Smooth muscle cell (in vitro differentiated cells): Measurements from ENCODE around the gene EFCAB8. TPM values are rescaled to one million over a fixed set of nuclear protein-coding genes. Genes with fewer than 3 reads are reported as not detected.

ENCODE experiments used
- DNase-seq: peaks from one replicate; lab custom pipeline; 2025; ENCODE audit not compliant: unreplicated experiment; lab: John Stamatoyannopoulos, UW
- H2AFZ ChIP-seq: fragments of 200-600 bp; sonication (generic); 2 replicates; pipeline ENCODE4 v1.6.0; 2016; ENCODE audit warnings: antibody characterized with exemption, low read depth, mild to moderate bottlenecking
- H3F3A ChIP-seq: fragments of 200-600 bp; sonication (generic); 2 replicates; pipeline ENCODE4 v1.6.0; 2017; ENCODE audit warnings: antibody characterized with exemption, low read depth
- H3K27ac ChIP-seq: fragments of 200-600 bp; sonication (generic); 2 replicates; pipeline ENCODE4 v1.5.1; 2016; ENCODE audit warnings: low read depth, mild to moderate bottlenecking
- H3K27me3 ChIP-seq: fragments of 200-600 bp; sonication (generic); 2 replicates; pipeline ENCODE4 v1.6.1; 2016; ENCODE audit warnings: low read depth, mild to moderate bottlenecking
- H3K36me3 ChIP-seq: fragments of 200-600 bp; sonication (generic); 2 replicates; pipeline ENCODE4 v1.5.1; 2016; ENCODE audit warnings: low read depth
- H3K4me1 ChIP-seq: fragments of 200-600 bp; sonication (generic); 2 replicates; pipeline ENCODE4 v1.5.1; 2016; ENCODE audit warnings: low read depth
- H3K4me2 ChIP-seq: fragments of 200-600 bp; sonication (generic); 2 replicates; pipeline ENCODE4 v1.6.0; 2016; ENCODE audit warnings: mild to moderate bottlenecking
- H3K4me3 ChIP-seq: fragments of 200-600 bp; sonication (generic); 2 replicates; pipeline ENCODE4 v1.5.1; 2016; ENCODE audit warnings: mild to moderate bottlenecking
- H3K79me2 ChIP-seq: fragments of 200-600 bp; sonication (generic); 2 replicates; pipeline ENCODE4 v1.6.0; 2016; ENCODE audit warnings: low read depth, mild to moderate bottlenecking
- H3K9ac ChIP-seq: fragments of 200-600 bp; sonication (generic); 2 replicates; pipeline ENCODE4 v1.6.0; 2016; ENCODE audit warnings: low read depth
- H3K9me3 ChIP-seq: fragments of 200-600 bp; sonication (generic); replicated peaks from 2 replicates; pipeline ENCODE4 v1.5.1; 2016; ENCODE audit warnings: low read depth
- H4K20me1 ChIP-seq: fragments of 200-600 bp; sonication (generic); 2 replicates; pipeline ENCODE4 v1.6.0; 2016; ENCODE audit warnings: low read depth
- WGBS: methylation state at CpG from one replicate; pipeline ENCODE4 v1.1.7; 2016; ENCODE audit warnings: low lambda C conversion rate; 5-methylcytosine and 5-hydroxymethylcytosine counted together
- polyA plus RNA-seq: library from polyadenylated mRNA; unstranded; fragments of >200 nt; fragmentation: Nextera tagmentation; extraction: Ambion mirVana; gene quantifications from 2 replicates; pipeline ENCODE4 v1.2.1, GENCODE V29; 2016
- total RNA-seq: library from RNA; depleted of rRNA; stranded (reverse); fragments of >200 nt; gene quantifications from 2 replicates; pipeline ENCODE4 v1.2.3, GENCODE V29; 2014
- TF ChIP-seq, protein P1 (sequence below): fragments of 200-600 bp; sonication (generic); IDR thresholded peaks from 2 replicates; pipeline ENCODE4 v1.5.1; 2017; ENCODE audit warnings: borderline replicate concordance, mild to moderate bottlenecking, antibody characterized with exemption; ENCODE audit not compliant: insufficient read depth, poor library complexity, severe bottlenecking

Gene EFCAB8
- total and polyA plus RNA-seq, 2 experiments from 2014 or later, result 0.25 to 1.7 TPM

GRCh38 chr20:32891926-32892660 lies 33.4 kb downstream of the EFCAB8 start:
- Histone ChIP-seq H3K4me2 (no peak overlapping the region), H4K20me1 (no peaks in the 10 kb centered on the region), H3K9ac (no peak overlapping the region), H3K36me3 (no peaks in the 10 kb centered on the region), H3K4me1 (no peaks in the 10 kb centered on the region), H3K79me2 (no peaks in the 10 kb centered on the region), H3F3A (no peaks in the 10 kb centered on the region), H3K27ac (no peak overlapping the region), H3K4me3 (no peak overlapping the region), H3K9me3 (no peaks in the 10 kb centered on the region), H3K27me3 (no peaks in the 10 kb centered on the region), H2AFZ (no peak overlapping the region)
- 91% methylated on average over 4 of the region's 4 CpGs for WGBS
- DNase-seq, result no peak
- TF ChIP-seq, protein P1, sequence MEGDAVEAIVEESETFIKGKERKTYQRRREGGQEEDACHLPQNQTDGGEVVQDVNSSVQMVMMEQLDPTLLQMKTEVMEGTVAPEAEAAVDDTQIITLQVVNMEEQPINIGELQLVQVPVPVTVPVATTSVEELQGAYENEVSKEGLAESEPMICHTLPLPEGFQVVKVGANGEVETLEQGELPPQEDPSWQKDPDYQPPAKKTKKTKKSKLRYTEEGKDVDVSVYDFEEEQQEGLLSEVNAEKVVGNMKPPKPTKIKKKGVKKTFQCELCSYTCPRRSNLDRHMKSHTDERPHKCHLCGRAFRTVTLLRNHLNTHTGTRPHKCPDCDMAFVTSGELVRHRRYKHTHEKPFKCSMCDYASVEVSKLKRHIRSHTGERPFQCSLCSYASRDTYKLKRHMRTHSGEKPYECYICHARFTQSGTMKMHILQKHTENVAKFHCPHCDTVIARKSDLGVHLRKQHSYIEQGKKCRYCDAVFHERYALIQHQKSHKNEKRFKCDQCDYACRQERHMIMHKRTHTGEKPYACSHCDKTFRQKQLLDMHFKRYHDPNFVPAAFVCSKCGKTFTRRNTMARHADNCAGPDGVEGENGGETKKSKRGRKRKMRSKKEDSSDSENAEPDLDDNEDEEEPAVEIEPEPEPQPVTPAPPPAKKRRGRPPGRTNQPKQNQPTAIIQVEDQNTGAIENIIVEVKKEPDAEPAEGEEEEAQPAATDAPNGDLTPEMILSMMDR, result no peak

- no peak overlapping the region for H3K4me2 ChIP-seq
- no peak for DNase-seq
- no peak overlapping the region for H3K9ac ChIP-seq
- no peak overlapping the region for H3K4me3 ChIP-seq
- H3F3A ChIP-seq, result no peaks in the 10 kb centered on the region
- no peaks in the 10 kb centered on the region for H3K27me3 ChIP-seq
- H3K79me2 ChIP-seq, result no peaks in the 10 kb centered on the region
- 93% methylated on average over 16 of the region's 16 CpGs for WGBS
- TF ChIP-seq, protein P1, result no peak
- no peaks in the 10 kb centered on the region for H3K36me3 ChIP-seq
- no peaks in the 10 kb centered on the region for H3K4me1 ChIP-seq
- H2AFZ ChIP-seq, result no peak overlapping the region
- H3K27ac ChIP-seq, result no peak overlapping the region
- no peaks in the 10 kb centered on the region for H4K20me1 ChIP-seq
- no peaks in the 10 kb centered on the region for H3K9me3 ChIP-seq
Observed at GRCh38 chr20:32893263-32894025, 34.7 kb downstream of the EFCAB8 start.

DNA sequence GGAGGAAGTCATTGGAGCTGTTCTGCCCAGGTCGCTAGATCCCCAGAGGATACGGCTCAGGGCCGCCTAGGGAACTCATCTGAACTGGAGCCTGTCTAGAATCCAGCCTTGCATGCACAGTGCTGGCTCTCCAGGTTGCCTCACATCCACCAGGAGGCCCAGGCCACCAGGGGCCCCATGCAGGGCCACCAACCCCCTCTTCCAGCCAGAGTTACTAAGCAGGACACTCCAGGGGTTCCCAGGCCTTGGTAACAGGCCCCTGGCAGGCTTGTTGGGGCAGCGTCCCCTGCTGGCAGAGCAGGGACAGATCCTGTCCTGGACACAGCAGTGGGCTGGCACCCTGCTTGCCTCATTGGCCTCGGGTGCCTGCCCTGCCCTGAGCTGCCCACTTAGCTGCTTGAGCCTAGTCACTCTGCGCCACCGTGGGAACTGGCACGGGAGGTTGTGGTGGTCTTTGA lies 35.3 kb downstream of the EFCAB8 start:
- no peak overlapping the region for H3K27ac ChIP-seq
- no peaks in the 10 kb centered on the region for H4K20me1 ChIP-seq
- no peak overlapping the region for H3K9ac ChIP-seq
- no peak for DNase-seq
- no peak overlapping the region for H2AFZ ChIP-seq
- 79% methylated on average over 8 of the region's 8 CpGs for WGBS
- H3K27me3 ChIP-seq, result no peaks in the 10 kb centered on the region
- H3K36me3 ChIP-seq, result no peaks in the 10 kb centered on the region
- no peaks in the 10 kb centered on the region for H3K4me1 ChIP-seq
- no peak overlapping the region for H3K4me2 ChIP-seq
- TF ChIP-seq, protein P1, result peak; percentile 27
- no peaks in the 10 kb centered on the region for H3F3A ChIP-seq
- no peak overlapping the region for H3K4me3 ChIP-seq
- H3K9me3 ChIP-seq, result no peaks in the 10 kb centered on the region
- H3K79me2 ChIP-seq, result no peaks in the 10 kb centered on the region
